Measurements from ENCODE around the gene RPS6KA1.
"Not testable (repeated sequence)": the region's sequence is repeated elsewhere in the genome, so short reads cannot be mapped to it uniquely, and the experiment has no call there.

Gene RPS6KA1

DNA sequence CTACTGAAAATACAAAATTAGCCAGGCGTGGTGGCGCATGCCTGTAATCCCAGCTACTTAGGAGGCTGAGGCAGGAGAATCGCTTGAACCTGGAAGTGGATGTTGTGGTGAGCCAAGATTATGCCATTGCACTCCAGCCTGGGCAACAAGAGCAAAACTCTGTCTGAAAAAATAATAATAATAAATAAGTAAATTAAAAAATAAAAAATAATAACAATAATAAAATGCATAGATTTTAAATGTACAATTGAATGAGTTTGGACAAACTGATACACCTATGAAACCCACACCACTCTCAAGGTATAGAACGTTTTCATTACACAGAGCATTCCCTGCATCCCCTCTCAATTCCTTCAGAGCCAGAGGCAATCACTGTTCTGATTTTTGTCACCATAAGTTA, 55.0 kb downstream of the RPS6KA1 start:
- not testable (repeated sequence) for ATAC-seq, H3K4me3 Mint-ChIP-seq

DNA sequence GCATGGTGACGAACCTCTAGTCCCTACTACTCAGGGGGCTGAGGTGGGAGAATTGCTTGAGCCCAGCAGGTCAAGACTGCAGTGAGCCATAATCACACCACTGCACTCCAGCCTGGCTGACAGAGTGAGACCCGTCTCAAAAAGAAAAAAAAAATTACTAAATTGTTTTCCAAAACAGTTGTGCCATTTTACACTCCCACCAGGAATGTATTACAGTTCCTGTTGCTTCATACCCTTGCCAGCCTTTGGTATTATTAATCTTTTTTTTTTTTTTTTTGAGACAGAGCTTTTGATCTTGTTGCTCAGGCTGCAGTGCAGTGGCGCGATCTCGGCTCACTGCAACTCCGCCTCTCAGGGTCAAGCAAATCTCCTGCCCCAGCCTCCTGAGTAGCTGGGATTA, 55.9 kb downstream of the RPS6KA1 start:
- Mint-ChIP-seq H3K36me3 (peaks cover 14% of the 10 kb centered on the region), H3K4me3 (no peak overlapping the region), H3K4me1 (peaks cover 31% of the 10 kb centered on the region), H3K9me3 (peaks cover 6% of the 10 kb centered on the region), H3K27ac (no peak overlapping the region)
- DNase-seq (ENCODE audit: low spot score in 2 of 2) (no peak), ATAC-seq (no peak)

More for the DNA sequence above, 55.0 kb downstream of the RPS6KA1 start:
- DNase-seq (ENCODE audit: low spot score in 2 of 2); H3K9me3 Mint-ChIP-seq; H3K27ac Mint-ChIP-seq: not testable (repeated sequence)
- peaks cover 39% of the 10 kb centered on the region for H3K4me1 Mint-ChIP-seq
- H3K36me3 Mint-ChIP-seq, result peaks cover 20% of the 10 kb centered on the region

DNA sequence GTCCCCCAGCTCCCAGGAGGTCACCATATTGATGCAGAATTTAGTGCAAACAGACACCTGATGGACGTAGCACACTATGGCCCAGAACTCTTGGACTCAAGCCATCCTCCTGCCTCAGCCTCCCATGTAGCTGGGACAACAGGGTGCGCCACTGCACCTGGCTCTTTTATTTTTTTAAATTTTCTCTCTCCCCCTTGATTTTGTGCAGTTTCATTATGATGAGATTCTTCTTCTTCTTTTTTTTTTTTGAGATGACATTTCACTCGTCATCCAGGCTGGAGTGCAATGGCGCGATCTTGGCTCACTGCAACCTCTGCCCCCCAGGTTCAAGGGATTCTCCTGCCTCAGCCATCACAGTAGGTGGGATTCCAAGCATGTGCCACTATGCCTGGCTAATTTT, 63.8 kb downstream of the RPS6KA1 start:
- no peak for DNase-seq (ENCODE audit: low spot score in 2 of 2)
- Mint-ChIP-seq H3K4me1 (peaks cover 6% of the 10 kb centered on the region), H3K9me3 (peaks cover 6% of the 10 kb centered on the region), H3K4me3 (no peak overlapping the region), H3K27ac (no peak overlapping the region), H3K36me3 (no peaks in the 10 kb centered on the region)
- ATAC-seq, result no peak

DNA sequence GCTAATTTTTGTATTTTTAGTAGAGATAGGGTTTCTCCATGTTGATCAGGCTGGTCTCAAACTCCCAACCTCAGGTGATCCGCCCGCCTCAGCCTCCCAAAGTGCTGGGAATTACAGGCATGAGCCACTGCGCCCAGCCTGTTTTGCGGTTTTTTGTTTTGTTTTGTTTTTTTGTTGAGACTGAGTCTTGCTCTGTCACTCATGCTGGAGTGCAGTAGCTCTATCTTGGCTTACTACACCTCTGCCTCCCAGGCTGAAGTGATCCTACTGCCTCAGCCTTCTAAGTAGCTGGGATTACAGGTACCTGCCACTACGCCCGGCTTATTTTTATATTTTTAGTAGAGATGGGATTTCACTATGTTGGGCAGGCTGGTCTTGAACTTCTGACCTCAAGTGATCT, 65.0 kb downstream of the RPS6KA1 start:
- H3K27ac Mint-ChIP-seq; H3K36me3 Mint-ChIP-seq; DNase-seq (ENCODE audit: low spot score in 2 of 2); H3K9me3 Mint-ChIP-seq; H3K4me3 Mint-ChIP-seq; H3K4me1 Mint-ChIP-seq; ATAC-seq: not testable (repeated sequence)

DNA sequence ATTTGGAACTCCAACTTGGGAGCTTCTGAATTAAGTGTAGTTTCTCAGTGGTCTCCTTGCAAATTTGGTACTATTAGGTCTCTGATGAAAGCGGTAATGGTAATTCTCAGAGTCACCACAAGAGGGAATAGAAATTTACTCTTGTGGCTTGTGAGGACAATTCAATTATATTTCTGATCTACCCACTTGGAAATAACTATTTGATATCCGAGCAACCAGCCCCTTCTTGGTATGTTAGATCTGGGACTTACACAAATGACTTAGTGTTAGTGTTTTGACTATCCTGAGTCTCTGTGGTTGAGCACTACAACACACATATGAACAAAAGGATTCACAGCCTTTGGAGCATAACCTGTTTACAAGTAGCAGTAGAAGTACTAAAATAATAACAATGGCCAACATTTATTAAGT, 68.1 kb downstream of the RPS6KA1 start:
- ATAC-seq (peak; percentile 88), DNase-seq (ENCODE audit: low spot score in 2 of 2) (no peak)
- Mint-ChIP-seq H3K4me1 (peaks cover 6% of the 10 kb centered on the region), H3K9me3 (no peaks in the 10 kb centered on the region), H3K27ac (no peak overlapping the region), H3K4me3 (no peak overlapping the region), H3K36me3 (no peaks in the 10 kb centered on the region)

DNA sequence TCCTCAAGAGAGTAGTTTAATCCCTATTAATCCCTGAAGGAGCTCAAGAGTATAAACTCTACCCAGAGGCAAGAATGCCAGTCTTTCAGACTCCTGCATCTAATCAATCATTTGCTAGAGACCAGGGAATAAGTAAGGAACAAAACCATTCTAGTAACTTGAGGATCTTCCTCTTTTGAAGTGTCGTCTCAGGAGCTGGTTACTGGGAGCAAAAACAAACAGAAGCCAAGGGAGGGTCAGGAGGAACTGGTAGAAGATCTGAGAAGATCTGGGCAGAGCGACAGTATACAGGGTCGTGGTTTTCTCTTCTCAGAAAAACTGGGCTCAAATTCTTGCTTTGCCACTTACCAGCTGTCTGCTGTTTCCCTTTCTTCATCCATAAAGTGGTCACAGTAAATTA, 69.3 kb downstream of the RPS6KA1 start:
- Mint-ChIP-seq H3K9me3 (no peaks in the 10 kb centered on the region), H3K36me3 (no peaks in the 10 kb centered on the region), H3K27ac (no peak overlapping the region), H3K4me1 (peaks cover 6% of the 10 kb centered on the region), H3K4me3 (no peak overlapping the region)
- DNase-seq (ENCODE audit: low spot score in 2 of 2), result no peak
- no peak for ATAC-seq

DNA sequence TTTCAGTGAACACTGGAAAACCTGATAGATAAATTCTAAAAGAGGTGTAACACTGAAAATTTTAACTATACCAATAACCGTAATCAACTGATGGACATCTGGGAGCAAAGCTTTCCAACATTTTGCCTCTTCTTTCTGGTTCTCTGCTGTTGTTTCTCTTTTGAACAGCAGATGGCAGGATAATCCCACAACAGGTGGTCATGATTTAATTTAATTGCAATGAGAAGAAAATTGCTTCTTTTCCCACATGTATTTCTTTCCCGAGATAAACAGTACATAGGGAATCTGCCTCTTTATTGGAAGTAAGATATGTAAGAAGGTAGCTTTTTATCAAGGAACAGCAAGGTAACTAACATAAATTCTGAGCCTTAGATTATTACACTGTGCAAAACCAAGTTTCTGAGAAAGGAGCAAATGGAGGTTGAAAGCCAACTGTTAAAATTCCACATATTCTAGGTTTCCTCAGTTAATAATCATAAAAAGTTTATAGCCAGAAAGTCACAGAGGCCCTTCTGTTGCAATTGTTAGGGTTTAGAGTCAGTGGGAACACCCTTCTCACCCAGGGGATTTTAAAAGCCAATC, 72.9 kb downstream of the RPS6KA1 start:
- peaks cover 5% of the 10 kb centered on the region for H3K4me1 Mint-ChIP-seq
- H3K9me3 Mint-ChIP-seq, result no peaks in the 10 kb centered on the region
- H3K27ac Mint-ChIP-seq, result no peak overlapping the region

DNA sequence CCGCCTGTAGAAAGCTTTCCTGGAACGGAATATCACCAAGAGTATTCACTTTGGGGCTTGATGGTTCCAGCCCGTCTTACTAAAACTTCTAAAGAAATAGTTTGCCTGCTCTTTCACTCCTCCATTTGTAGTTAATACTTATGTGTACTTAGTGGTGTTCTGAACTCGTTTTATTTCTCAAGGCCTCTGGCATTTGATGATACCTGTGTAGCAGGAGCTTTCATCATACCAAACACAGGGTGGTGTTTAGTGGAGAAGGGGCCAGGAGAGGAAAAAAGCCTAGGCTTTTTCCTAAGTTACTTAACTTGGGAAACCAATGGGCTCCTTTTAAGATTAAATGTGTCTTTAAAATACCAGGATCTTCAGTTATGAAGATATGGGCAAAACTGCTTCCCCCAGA, 74.3 kb downstream of the RPS6KA1 start:
- H3K9me3 Mint-ChIP-seq, result no peaks in the 10 kb centered on the region
- no peak overlapping the region for H3K4me3 Mint-ChIP-seq
- no peaks in the 10 kb centered on the region for H3K36me3 Mint-ChIP-seq
- DNase-seq (ENCODE audit: low spot score in 2 of 2) (no peak), ATAC-seq (no peak)
- no peak overlapping the region for H3K27ac Mint-ChIP-seq
- H3K4me1 Mint-ChIP-seq, result no peaks in the 10 kb centered on the region

More for the DNA sequence above, 72.9 kb downstream of the RPS6KA1 start:
- H3K36me3 Mint-ChIP-seq, result no peaks in the 10 kb centered on the region
- no peak overlapping the region for H3K4me3 Mint-ChIP-seq
- no peak for DNase-seq (ENCODE audit: low spot score in 2 of 2)
- ATAC-seq, result no peak

DNA sequence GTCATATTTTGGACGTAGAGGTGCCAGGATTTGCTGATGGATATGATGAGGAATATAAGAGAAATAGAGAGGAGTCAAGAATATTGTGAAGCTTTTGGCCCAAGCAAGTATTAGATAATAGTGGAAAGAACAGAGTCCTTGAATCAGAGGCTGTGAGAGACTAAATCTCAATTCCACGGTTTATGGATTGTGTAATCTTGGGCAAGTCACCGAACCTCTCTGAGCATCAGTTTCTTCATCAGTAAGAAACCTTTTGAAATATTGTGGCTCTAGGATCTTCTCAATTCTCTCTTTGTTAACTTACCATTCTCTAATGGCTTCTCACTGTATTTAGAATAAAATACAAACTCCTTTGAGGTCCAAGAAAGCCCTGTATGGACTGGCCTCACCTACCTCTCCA, 77.6 kb downstream of the RPS6KA1 start:
- ATAC-seq (no peak), DNase-seq (ENCODE audit: low spot score in 2 of 2) (no peak)
- no peaks in the 10 kb centered on the region for H3K4me1 Mint-ChIP-seq
- H3K27ac Mint-ChIP-seq, result no peak overlapping the region
- H3K9me3 Mint-ChIP-seq, result no peaks in the 10 kb centered on the region
- no peaks in the 10 kb centered on the region for H3K36me3 Mint-ChIP-seq
- H3K4me3 Mint-ChIP-seq, result no peak overlapping the region

DNA sequence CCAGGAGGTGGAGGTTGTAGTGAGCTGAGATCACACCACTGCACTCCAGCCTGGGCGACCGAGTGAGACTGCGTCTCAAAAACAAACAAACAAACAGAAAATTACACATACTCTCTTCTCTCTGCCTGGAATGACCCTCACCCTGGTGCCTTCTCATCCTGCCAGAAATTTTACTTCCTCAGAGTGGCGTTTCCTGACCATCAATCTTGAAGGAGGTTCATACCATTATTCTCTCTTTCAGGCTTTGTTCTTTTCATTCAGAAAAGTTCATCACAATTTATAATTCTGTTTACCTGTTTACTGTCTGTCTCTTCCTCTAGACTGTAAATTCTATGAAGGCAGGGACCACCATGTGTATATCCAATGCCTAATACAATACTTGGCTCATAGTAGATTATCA, 79.3 kb downstream of the RPS6KA1 start:
- DNase-seq (ENCODE audit: low spot score in 2 of 2), result no peak
- no peaks in the 10 kb centered on the region for H3K4me1 Mint-ChIP-seq

DNA sequence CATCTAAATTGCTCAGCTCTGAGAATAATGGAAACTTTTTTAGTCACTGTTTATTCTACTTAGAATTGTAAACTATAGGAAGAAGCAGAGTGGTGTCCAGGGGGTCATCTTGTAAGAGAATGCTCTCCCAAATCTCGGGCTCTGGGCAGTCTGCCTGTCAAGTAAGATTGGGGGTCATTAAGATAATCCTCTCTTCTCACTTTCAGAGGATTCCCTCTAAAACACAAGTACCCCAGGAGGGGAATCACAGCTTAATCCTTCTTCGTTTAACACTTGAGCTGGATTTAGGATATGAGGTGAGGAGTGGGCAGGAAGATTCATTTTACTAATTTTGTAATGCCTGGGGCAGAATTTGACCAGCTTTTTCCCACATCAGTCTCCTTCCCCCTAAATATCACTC, 81.2 kb downstream of the RPS6KA1 start:
- no peak overlapping the region for H3K4me3 Mint-ChIP-seq
- no peaks in the 10 kb centered on the region for H3K36me3 Mint-ChIP-seq
- H3K4me1 Mint-ChIP-seq, result no peaks in the 10 kb centered on the region
- no peak overlapping the region for H3K27ac Mint-ChIP-seq
- no peaks in the 10 kb centered on the region for H3K9me3 Mint-ChIP-seq
- ATAC-seq (no peak), DNase-seq (ENCODE audit: low spot score in 2 of 2) (no peak)

More for the DNA sequence above, 79.3 kb downstream of the RPS6KA1 start:
- H3K4me3 Mint-ChIP-seq, result no peak overlapping the region
- no peaks in the 10 kb centered on the region for H3K36me3 Mint-ChIP-seq
- H3K9me3 Mint-ChIP-seq, result no peaks in the 10 kb centered on the region
- ATAC-seq, result no peak
- no peak overlapping the region for H3K27ac Mint-ChIP-seq

DNA sequence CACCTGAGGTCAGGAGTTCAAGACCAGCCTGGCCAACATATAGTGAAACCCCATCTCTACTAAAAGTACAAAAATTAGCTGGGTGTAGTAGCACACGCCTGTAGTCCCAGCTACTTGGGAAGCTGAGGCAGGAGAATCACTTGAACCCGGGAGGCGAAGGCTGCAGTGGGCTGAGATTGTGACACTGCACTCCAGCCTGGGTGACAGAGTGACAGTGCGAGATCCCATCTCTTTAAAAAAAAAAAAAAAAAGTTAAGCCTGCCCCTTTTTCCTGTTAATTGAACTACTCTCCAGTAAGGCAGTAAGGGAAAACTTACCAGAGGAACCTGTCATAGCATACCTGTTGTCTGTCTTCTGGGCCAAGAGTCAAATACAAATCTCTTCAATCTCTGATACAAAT, 83.1 kb downstream of the RPS6KA1 start:
- DNase-seq (ENCODE audit: low spot score in 2 of 2); ATAC-seq; H3K27ac Mint-ChIP-seq; H3K4me1 Mint-ChIP-seq; H3K4me3 Mint-ChIP-seq; H3K36me3 Mint-ChIP-seq; H3K9me3 Mint-ChIP-seq: not testable (repeated sequence)

DNA sequence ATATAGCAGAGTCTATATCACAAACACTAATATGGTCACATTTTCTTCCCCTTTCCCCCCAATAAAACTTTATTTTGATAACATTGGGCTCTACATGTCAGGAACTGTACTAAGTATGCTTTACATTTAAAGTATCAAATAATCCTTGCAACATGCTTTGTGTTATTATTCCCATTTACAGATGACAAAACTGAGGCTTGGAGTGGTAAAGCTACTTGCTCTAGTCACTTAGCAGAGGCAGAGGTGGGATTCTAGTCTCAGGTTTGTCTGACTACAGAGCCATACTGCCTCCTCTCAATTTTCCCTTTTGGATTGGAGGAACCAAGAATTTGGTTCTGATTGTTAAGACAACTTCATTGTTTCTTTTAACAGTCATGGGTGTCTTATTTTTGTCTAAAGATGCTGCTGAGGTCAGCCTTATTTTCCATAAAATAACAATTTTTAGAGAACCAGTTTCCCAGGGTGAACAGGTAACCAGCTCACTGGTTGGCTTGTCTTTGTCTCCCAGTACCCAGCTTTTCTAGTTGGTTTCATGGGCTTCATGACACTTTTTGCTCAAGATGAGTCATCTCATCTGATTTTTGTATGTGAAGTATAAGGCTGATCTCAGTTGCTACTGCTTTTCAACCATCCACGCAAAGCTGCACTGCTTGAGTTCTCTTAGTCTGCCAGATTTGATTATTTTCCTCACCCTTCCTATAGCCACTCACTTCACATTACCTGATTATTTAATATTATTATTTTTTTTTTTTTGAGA, 85.3 kb downstream of the RPS6KA1 start:
- DNase-seq (ENCODE audit: low spot score in 2 of 2), result no peak
- no peak overlapping the region for H3K27ac Mint-ChIP-seq
- H3K4me1 Mint-ChIP-seq, result no peaks in the 10 kb centered on the region
- H3K9me3 Mint-ChIP-seq, result no peaks in the 10 kb centered on the region
- no peak for ATAC-seq
- H3K4me3 Mint-ChIP-seq, result no peak overlapping the region
- H3K36me3 Mint-ChIP-seq, result no peaks in the 10 kb centered on the region

DNA sequence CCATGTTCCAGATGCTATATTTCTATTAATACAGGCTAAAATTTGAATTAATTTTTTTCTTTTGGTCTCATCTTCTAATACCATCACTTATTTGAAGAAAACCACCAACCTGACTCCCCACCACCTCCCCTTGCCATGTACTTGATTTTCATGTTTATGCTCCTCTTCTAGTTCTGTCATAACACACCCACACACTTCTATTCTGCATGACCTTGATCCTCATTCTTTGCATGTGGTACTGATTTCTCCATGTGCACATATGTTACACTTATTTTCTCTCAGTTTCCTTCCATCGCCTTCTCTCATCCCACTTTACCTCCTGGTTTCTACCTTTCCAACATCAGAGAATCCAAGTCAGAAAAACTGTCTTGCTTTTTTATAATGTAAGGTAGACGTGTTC, 87.3 kb downstream of the RPS6KA1 start:
- Mint-ChIP-seq H3K27ac (no peak overlapping the region), H3K9me3 (no peaks in the 10 kb centered on the region), H3K36me3 (peaks cover 14% of the 10 kb centered on the region)

DNA sequence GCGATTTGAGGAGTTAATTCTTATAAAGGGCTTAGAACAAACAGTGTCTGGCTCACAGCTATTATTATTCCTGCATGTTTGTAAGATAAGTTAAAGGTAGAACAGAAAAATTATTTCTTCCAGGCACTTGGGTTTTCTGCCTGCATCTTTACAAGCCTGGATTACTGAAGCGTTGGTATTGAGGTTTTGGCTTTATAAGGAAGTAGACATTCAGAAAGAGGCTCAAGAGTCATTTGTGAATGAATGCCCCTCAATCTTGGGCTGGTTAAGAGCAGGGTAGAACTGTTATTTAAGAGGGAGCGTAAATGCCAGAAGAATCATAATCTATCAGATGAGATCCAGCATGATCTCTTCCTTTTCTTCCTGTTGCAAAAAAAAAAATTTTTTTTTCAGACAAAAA, 89.0 kb downstream of the RPS6KA1 start:
- Mint-ChIP-seq H3K9me3 (no peaks in the 10 kb centered on the region), H3K4me1 (peaks cover 8% of the 10 kb centered on the region), H3K27ac (no peak overlapping the region), H3K36me3 (peaks cover 14% of the 10 kb centered on the region), H3K4me3 (no peak overlapping the region)
- ATAC-seq, result no peak
- DNase-seq (ENCODE audit: low spot score in 2 of 2), result no peak

More for the DNA sequence above, 87.3 kb downstream of the RPS6KA1 start:
- H3K4me1 Mint-ChIP-seq, result peaks cover 8% of the 10 kb centered on the region
- ATAC-seq, result no peak
- no peak overlapping the region for H3K4me3 Mint-ChIP-seq
- no peak for DNase-seq (ENCODE audit: low spot score in 2 of 2)

Data from stimulated activated effector memory CD8-positive, alpha-beta T cell treated with anti-CD3 and anti-CD28 coated beads, Interleukin-12 subunit alpha, Interleukin-12 subunit beta, amount 100 ng/mL, for 72 hours (primary cell).